ENCODE data around the gene ZNF619.
A peak's percentile ranks its signal among the peaks of the same experiment; 100 is the strongest.
"Not testable (repeated sequence)": the region's sequence is repeated elsewhere in the genome, so short reads cannot be mapped to it uniquely, and the experiment has no call there.

ZNF619 gene

GRCh38 chr3:40476478-40477470 lies at the start of gene ZNF619:
Gene ZNF619, plus strand, starts transcription at chr3:40477122. Its CDS starts 858 bp downstream, at chr3:40477980.
- peak; percentile 27 for DNase-seq (ENCODE audit: low read depth)

- no peak for DNase-seq (ENCODE audit: low read depth)
These were observed 44.1 kb upstream of the ZNF619 start for GRCh38 chr3:40432793-40433192.

- no peak for DNase-seq (ENCODE audit: low read depth)
These were observed 39.0 kb upstream of the ZNF619 start for GRCh38 chr3:40437889-40438288.

- DNase-seq (ENCODE audit: low read depth), result no peak
These were observed 31.9 kb upstream of the ZNF619 start for GRCh38 chr3:40445062-40445461.

- no peak for DNase-seq (ENCODE audit: low read depth)
These were observed 31.0 kb upstream of the ZNF619 start for GRCh38 chr3:40445880-40446279.

DNA sequence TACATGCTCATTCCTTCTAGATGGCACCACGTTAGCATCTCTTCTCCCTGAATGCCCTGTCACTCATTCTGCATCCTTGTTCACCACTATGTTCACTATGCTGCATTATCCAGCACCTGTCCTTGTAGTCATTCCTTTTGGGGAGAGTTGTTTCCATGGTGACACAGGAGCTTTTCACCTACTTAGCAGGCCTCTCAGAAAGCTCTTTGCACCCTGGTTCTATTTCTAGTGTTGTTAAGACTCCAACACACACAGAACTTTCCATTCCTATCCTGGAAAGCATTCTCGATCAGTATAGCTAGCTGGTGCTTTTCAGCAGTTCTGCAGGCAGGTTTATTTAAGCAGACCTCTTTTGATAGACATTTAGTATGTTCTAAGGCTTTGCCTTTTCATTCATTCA lies 26.5 kb upstream of the ZNF619 start:
- DNase-seq (ENCODE audit: low read depth), result no peak

DNA sequence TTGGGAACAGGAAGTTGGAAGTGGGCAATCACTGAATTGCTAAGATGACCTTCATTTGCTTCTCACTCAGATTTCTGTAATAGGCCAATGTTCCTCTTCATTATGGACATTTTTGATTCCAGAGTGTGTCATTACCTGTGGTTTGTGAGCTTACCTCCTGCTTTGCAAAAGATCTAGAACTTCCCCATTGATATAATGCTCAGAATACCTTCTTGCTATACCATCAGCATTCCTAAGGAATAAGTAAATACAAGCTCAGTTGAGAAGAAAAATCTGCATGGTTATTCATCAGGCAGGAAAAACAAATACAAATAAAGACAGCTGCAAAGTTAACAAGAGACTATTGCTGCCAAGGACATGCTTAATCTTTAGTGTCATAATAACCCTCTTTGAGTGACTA lies 25.4 kb upstream of the ZNF619 start:
- DNase-seq (ENCODE audit: low read depth), result no peak

DNA sequence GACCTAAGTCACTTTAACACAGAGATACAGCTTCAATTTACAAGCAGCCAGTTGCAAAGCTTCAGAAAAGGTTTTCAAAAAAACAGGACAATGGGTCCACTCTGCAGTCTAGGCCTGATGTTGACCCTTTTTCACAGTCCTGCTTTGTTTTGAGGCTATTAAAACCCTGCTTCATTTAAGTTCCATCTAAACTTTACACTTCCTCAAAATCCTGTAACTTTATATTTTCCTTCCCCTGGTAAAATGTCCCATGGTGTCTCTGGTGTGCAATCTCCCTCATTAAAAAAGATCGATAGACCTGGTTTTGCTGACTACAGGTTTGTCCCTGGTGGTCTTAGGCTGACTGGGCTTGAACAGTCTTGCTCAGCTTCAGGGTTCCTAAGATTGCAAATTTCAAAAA lies 24.9 kb upstream of the ZNF619 start:
- no peak for DNase-seq (ENCODE audit: low read depth)

DNA sequence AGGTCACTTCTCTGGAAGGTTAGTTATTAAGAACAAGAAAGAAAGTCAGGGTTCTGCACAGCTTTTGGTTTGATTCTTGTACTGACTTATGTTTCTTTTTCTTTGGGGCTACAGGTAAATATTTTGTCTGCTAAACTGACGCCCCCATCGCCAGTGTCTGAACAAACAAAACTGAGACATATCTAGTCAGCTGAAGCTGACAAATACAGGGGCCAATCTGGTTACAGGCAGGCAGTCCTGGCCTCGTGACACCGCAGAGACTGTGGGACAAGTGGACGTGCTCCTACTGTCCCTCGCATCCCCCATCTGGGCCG lies 24.4 kb upstream of the ZNF619 start:
- DNase-seq (ENCODE audit: low read depth), result no peak

- peak; percentile 94 for DNase-seq (ENCODE audit: low read depth)
These were observed 23.8 kb upstream of the ZNF619 start for GRCh38 chr3:40452876-40453730.

DNA sequence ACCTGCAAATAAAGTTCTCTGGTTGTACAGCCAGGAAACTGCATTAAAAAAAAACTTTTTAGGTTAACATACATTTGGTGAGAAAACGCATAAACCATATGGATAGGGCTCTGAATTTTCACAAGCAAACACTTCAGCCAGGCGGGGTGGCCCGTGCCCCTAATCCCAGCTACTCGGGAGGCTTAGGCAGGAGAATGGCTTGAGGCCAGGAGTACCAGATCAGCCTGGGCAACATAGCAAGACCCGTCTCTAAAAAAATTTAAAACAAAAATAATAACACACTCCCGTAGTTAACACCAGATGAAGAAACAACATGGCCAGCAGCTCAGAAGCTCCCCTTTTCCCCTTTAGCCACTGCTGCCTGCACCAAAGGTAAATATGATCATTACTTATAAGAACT lies 23.0 kb upstream of the ZNF619 start:
- DNase-seq (ENCODE audit: low read depth), result no peak

DNA sequence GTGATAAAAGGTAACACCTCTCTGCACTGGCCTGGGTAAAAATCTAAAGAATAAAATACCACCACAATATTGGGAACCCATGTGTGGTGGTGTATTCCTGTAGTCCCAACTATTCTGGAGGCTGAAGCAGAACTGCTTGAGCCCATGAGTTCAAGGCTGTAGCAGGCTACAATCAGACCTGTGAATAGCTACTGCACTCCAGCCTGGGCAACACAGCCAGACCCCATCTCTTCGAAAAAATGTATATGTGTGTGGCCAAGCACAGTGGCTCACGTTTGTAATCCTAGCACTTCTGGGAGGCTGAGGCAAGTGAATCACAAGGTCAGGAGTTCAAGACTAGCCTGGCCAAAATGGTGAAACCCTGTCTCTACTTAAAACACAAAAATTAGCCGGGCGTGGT lies 21.6 kb upstream of the ZNF619 start:
- DNase-seq (ENCODE audit: low read depth), result no peak

DNA sequence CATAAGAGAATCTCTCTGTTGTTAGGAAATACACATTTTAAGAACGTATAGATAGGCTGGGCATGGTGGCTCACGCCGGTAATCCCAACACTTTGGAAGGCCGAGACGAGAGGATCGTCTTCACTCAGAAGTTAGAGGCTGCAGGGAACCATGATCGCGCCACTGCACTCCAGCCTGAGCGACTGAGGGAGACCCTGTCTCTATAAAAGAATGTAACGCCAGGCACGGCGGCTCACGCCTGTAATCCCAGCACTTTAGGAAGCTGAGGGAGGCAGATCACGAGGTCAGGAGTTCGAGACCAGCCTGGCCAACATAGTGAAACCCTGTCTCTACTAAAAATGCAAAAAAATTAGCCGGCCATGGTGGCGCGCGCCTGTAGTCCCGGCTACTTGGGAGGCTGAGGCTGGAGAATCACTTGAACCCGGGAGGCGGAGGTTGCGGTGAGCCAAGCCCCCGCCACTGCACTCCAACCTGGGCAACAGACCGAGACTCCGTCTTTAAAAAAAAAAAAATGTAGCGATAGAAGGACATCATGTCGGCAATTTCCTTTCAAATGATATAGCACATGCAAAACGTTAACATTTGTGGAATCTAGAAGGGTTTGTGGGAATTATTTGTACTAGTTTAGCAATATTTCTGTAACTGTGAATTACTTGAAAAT lies 20.5 kb upstream of the ZNF619 start:
- DNase-seq (ENCODE audit: low read depth), result no peak

- DNase-seq (ENCODE audit: low read depth), result peak; percentile 93
These were observed 19.7 kb upstream of the ZNF619 start, which contains the start of gene RPL14 for GRCh38 chr3:40456940-40457823. Gene RPL14, plus strand, starts transcription at chr3:40457339. Its CDS starts 133 bp downstream, at chr3:40457472.

DNA sequence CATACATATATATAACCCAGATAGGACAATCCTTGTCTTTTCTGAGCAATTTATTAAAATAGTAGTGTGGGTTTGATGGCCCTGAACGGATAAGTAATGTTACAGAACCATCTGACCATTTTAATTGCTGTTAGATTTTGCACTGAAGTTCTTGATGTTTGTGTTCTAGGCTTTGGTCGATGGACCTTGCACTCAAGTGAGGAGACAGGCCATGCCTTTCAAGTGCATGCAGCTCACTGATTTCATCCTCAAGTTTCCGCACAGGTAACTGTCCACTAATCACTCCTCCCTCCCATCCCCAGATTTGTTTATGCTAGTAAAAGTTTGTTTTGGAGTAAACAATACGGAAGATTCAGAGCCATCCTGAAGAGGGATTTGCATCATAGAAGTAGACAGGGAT lies 18.4 kb upstream of the ZNF619 start:
- DNase-seq (ENCODE audit: low read depth), result no peak

DNA sequence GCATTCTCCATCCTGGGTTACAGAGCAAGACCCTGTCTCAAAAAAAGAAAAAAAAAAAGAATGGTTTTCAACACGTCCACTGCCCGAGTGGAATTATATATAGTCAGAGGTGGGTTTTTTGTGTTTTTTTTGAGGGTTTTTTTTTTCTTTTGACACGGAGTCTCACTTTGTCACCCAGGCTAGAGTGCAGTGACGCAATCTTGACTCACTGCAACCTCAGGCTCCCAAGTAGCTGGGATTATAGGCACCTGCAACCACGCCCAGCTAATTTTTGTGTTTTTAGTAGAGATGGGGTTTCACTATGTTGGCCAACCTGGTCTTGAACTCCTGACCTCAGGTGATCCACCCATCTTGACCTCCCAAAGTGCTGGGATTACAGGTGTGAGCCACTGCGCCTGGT lies 16.4 kb upstream of the ZNF619 start:
- DNase-seq (ENCODE audit: low read depth), result not testable (repeated sequence)

DNA sequence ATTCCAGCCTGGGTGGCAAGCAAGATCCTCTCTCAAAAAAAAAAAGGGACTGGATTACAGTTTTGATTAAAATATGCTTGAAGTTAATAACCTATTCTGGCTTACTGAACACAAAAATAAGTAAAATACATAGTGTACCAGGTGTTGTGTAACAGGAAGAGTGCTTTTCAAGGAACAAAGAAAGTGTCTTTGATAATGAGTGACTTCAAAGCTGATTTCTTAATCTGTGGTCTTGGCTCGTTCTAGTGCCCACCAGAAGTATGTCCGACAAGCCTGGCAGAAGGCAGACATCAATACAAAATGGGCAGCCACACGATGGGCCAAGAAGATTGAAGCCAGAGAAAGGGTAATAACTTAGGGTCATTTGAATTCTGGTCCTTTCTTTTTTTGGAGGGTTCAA lies 15.8 kb upstream of the ZNF619 start:
- DNase-seq (ENCODE audit: low read depth), result no peak

DNA sequence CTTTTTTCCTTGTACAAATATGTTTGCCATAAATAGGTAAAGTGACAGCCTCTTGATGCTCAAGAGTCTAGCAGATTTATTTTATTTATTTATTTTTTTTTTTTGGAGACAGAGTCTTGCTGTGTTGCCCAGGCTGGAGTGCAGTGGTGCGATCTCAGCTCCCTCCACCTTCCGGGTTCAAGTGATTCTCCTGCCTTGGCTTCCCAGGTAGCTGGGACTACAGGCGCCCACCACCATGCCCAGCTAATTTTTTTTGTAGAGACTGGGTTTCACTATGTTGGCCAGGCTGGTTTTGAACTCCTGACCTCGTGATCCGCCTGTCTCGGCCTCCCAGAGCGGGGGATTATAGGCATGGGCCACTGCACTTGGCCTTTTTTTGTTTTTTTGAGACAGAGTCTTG lies 14.1 kb upstream of the ZNF619 start:
- DNase-seq (ENCODE audit: low read depth), result not testable (repeated sequence)

DNA sequence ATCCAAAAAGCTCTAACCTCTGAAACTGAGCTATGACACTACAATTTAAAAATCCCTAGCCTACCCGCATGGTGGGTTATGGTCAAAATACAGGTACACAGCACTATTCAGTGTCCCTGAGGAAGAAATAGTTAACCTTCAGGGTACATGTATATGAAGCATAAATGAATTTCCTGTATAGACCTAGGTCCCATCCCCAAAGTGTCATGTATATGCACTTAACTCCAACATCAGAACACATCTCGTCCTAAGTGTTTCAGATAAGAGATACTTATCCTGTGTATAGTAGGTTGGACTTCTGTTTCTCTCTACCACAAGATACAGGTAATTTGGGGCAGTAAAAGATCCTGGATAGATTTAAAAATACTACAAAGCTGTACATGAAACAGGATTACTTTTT lies 13.3 kb upstream of the ZNF619 start:
- no peak for DNase-seq (ENCODE audit: low read depth)

DNA sequence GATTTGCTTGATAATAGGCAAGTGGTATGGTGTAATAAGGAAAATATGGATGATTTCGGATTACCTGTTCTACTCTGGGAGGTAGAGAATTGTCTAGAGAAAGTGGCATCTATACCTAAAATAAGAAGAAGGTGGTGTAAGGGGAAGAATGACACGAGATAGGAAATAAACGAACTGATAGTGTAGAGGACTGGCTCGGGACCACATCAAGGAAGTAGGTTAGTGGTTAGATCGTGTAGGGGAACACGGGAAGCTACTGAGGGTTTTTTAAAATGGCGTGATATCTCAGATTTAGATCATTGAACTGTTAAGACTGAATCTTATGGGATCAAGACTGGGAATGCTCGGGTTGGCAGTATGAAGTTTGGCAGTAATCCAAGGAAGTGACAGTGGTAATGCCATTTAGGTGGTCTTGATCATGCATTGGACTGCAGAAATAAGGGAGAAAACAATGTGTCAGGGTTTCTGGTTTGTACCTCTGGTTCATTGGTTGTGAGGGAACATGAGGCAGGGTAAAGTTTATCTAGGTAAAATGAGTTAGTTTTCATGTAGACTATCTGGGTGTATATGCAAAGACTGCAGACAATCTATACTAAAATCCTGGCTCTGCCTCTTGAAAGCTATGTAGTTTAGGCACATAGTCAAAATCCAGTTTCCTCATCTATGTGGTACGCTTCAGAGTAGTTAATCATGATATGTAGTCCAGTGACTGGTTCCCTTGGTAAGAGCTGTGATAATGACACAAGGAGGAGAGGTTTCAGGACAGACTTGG lies 12.4 kb upstream of the ZNF619 start:
- no peak for DNase-seq (ENCODE audit: low read depth)

DNA sequence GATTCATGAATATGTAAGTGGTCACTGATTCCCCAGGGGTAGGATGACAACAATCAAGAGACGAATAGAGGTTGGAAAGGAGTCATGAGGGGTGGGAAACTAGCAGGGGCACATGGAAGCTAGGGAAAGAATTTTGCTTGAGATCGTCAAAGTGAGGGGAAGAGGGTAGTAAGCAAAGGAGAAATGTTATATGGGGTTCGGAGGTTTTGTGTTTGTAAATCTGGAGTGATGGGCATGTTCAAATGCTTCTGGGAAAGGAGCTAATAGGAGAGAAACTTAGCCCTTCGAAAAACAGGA lies 11.9 kb upstream of the ZNF619 start:
- no peak for DNase-seq (ENCODE audit: low read depth)
